ENCODE measurements around the gene PDZD2.

PDZD2 gene

GRCh38 chr5:31641059-31641458 lies 2.1 kb downstream of the PDZD2 start:
- H3K36me3 ChIP-seq (ENCODE audit: low read depth), result no peaks in the 10 kb centered on the region
- H3K9me3 ChIP-seq (ENCODE audit: severe bottlenecking), result no peaks in the 10 kb centered on the region
- no peak for TF ChIP-seq CTCF (IDR thresholded peaks at IDR 0.05; ENCODE audit: poor library complexity, severe bottlenecking)
- peaks cover 3% of the 10 kb centered on the region for H3K4me1 ChIP-seq (ENCODE audit: insufficient read depth, poor library complexity, severe bottlenecking)
- H3K27ac ChIP-seq (ENCODE audit: poor library complexity, severe bottlenecking), result no peak overlapping the region
- H3K4me3 ChIP-seq (ENCODE audit: severe bottlenecking), result no peak overlapping the region
- ATAC-seq (ENCODE audit: low read depth), result no peak
- DNase-seq (ENCODE audit: low spot score), result no peak
- H3K27me3 ChIP-seq (ENCODE audit: insufficient read depth, poor library complexity, severe bottlenecking), result peaks cover 23% of the 10 kb centered on the region

GRCh38 chr5:31641575-31641974 lies 2.6 kb downstream of the PDZD2 start:
- Histone ChIP-seq H3K36me3 (ENCODE audit: low read depth) (no peaks in the 10 kb centered on the region), H3K27ac (ENCODE audit: poor library complexity, severe bottlenecking) (no peak overlapping the region), H3K9me3 (ENCODE audit: severe bottlenecking) (no peaks in the 10 kb centered on the region), H3K4me3 (ENCODE audit: severe bottlenecking) (no peak overlapping the region), H3K4me1 (ENCODE audit: insufficient read depth, poor library complexity, severe bottlenecking) (peaks cover 3% of the 10 kb centered on the region), H3K27me3 (ENCODE audit: insufficient read depth, poor library complexity, severe bottlenecking) (peaks cover 26% of the 10 kb centered on the region)
- TF ChIP-seq CTCF (IDR thresholded peaks at IDR 0.05; ENCODE audit: poor library complexity, severe bottlenecking), result no peak
- no peak for ATAC-seq (ENCODE audit: low read depth)
- DNase-seq (ENCODE audit: low spot score), result no peak

GRCh38 chr5:31645420-31646081 lies 6.6 kb downstream of the PDZD2 start:
- no peak for DNase-seq (ENCODE audit: low spot score)
- peaks cover 27% of the 10 kb centered on the region for H3K27me3 ChIP-seq (ENCODE audit: insufficient read depth, poor library complexity, severe bottlenecking)
- TF ChIP-seq CTCF (IDR thresholded peaks at IDR 0.05; ENCODE audit: poor library complexity, severe bottlenecking), result no peak

GRCh38 chr5:31648326-31648725 lies 9.4 kb downstream of the PDZD2 start:
- H3K27ac ChIP-seq (ENCODE audit: poor library complexity, severe bottlenecking), result no peak overlapping the region
- H3K9me3 ChIP-seq (ENCODE audit: severe bottlenecking), result no peaks in the 10 kb centered on the region
- ATAC-seq (ENCODE audit: low read depth), result no peak
- no peak for TF ChIP-seq CTCF (IDR thresholded peaks at IDR 0.05; ENCODE audit: poor library complexity, severe bottlenecking)
- H3K4me3 ChIP-seq (ENCODE audit: severe bottlenecking), result no peak overlapping the region
- no peak for DNase-seq (ENCODE audit: low spot score)
- H3K27me3 ChIP-seq (ENCODE audit: insufficient read depth, poor library complexity, severe bottlenecking), result peaks cover 22% of the 10 kb centered on the region
- H3K36me3 ChIP-seq (ENCODE audit: low read depth), result no peaks in the 10 kb centered on the region
- H3K4me1 ChIP-seq (ENCODE audit: insufficient read depth, poor library complexity, severe bottlenecking), result no peaks in the 10 kb centered on the region

More at GRCh38 chr5:31645420-31646081, 6.6 kb downstream of the PDZD2 start:
- no peaks in the 10 kb centered on the region for H3K36me3 ChIP-seq (ENCODE audit: low read depth)
- ATAC-seq (ENCODE audit: low read depth), result no peak
- H3K4me1 ChIP-seq (ENCODE audit: insufficient read depth, poor library complexity, severe bottlenecking), result no peaks in the 10 kb centered on the region
- H3K9me3 ChIP-seq (ENCODE audit: severe bottlenecking), result no peaks in the 10 kb centered on the region
- no peak overlapping the region for H3K27ac ChIP-seq (ENCODE audit: poor library complexity, severe bottlenecking)
- H3K4me3 ChIP-seq (ENCODE audit: severe bottlenecking), result no peak overlapping the region

- H3K4me1 ChIP-seq (ENCODE audit: insufficient read depth, poor library complexity, severe bottlenecking), result no peaks in the 10 kb centered on the region
- ATAC-seq (ENCODE audit: low read depth), result no peak
- H3K9me3 ChIP-seq (ENCODE audit: severe bottlenecking), result no peaks in the 10 kb centered on the region
- DNase-seq (ENCODE audit: low spot score), result no peak
- no peak overlapping the region for H3K4me3 ChIP-seq (ENCODE audit: severe bottlenecking)
- H3K36me3 ChIP-seq (ENCODE audit: low read depth), result no peaks in the 10 kb centered on the region
- no peak overlapping the region for H3K27ac ChIP-seq (ENCODE audit: poor library complexity, severe bottlenecking)
- peaks cover 25% of the 10 kb centered on the region for H3K27me3 ChIP-seq (ENCODE audit: insufficient read depth, poor library complexity, severe bottlenecking)
- TF ChIP-seq CTCF (IDR thresholded peaks at IDR 0.05; ENCODE audit: poor library complexity, severe bottlenecking), result no peak
Measured at GRCh38 chr5:31651241-31651640, 12.3 kb downstream of the PDZD2 start.

All from RWPE2 (cell line).